Nephron progenitor cell (in vitro differentiated cells): Measurements from ENCODE around the gene PIK3R2.

Source experiments
- DNase-seq: peaks from one replicate; pipeline ENCODE4 v3.0.0; 2021
- H3K27ac Mint-ChIP-seq: 2 replicates; pipeline ENCODE4 v1.8.0; 2021; ENCODE audit warnings: mild to moderate bottlenecking, moderate library complexity, mixed read lengths
- H3K27me3 Mint-ChIP-seq: 2 replicates; pipeline ENCODE4 v1.8.0; 2021; ENCODE audit warnings: mild to moderate bottlenecking, low read depth, mixed read lengths; ENCODE audit not compliant: poor library complexity
- H3K36me3 Mint-ChIP-seq: 2 replicates; pipeline ENCODE4 v1.8.0; 2021; ENCODE audit warnings: low read depth, mixed read lengths
- H3K4me1 Mint-ChIP-seq: 2 replicates; pipeline ENCODE4 v1.8.0; 2021; ENCODE audit warnings: mixed read lengths
- H3K4me3 Mint-ChIP-seq: 2 replicates; pipeline ENCODE4 v1.8.0; 2021; ENCODE audit warnings: mild to moderate bottlenecking, moderate library complexity, mixed read lengths
- H3K9me3 Mint-ChIP-seq: 2 replicates; pipeline ENCODE4 v1.8.0; 2021; ENCODE audit warnings: mild to moderate bottlenecking, moderate library complexity, mixed read lengths
- CTCF ChIP-seq: fragments of 200-600 bp; sonication (generic); IDR thresholded peaks from 2 replicates; pipeline ENCODE4 v1.5.0; 2021; ENCODE audit warnings: antibody characterized with exemption

Gene PIK3R2

GRCh38 chr19:18161636-18162002, 8.7 kb downstream of the PIK3R2 start:
- Mint-ChIP-seq H3K4me3 (peak overlapping the region; percentile 49), H3K9me3 (no peaks in the 10 kb centered on the region), H3K36me3 (peaks cover 27% of the 10 kb centered on the region), H3K4me1 (peaks cover 22% of the 10 kb centered on the region), H3K27ac (no peak overlapping the region), H3K27me3 (no peaks in the 10 kb centered on the region)
- DNase-seq: no peak
- TF ChIP-seq CTCF: no peak

- no peak for DNase-seq
- H3K27me3 Mint-ChIP-seq: no peaks in the 10 kb centered on the region
- H3K9me3 Mint-ChIP-seq: no peaks in the 10 kb centered on the region
- H3K36me3 Mint-ChIP-seq: peaks cover 45% of the 10 kb centered on the region
- peaks cover 11% of the 10 kb centered on the region for H3K4me1 Mint-ChIP-seq
- TF ChIP-seq CTCF: no peak
- H3K4me3 Mint-ChIP-seq: no peak overlapping the region
- no peak overlapping the region for H3K27ac Mint-ChIP-seq
These were observed 11.1 kb downstream of the PIK3R2 start for GRCh38 chr19:18164072-18164471.

GRCh38 chr19:18165794-18166544, 13.0 kb downstream of the PIK3R2 start:
- Mint-ChIP-seq H3K4me1 (peaks cover 9% of the 10 kb centered on the region), H3K36me3 (peaks cover 54% of the 10 kb centered on the region), H3K4me3 (no peak overlapping the region), H3K27me3 (peaks cover 3% of the 10 kb centered on the region), H3K27ac (no peak overlapping the region), H3K9me3 (no peaks in the 10 kb centered on the region)
- no peak for TF ChIP-seq CTCF
- no peak for DNase-seq

GRCh38 chr19:18167011-18167410, 14.0 kb downstream of the PIK3R2 start:
- Mint-ChIP-seq H3K4me1 (peaks cover 5% of the 10 kb centered on the region), H3K4me3 (no peak overlapping the region), H3K36me3 (peaks cover 63% of the 10 kb centered on the region), H3K27ac (no peak overlapping the region), H3K27me3 (peaks cover 3% of the 10 kb centered on the region), H3K9me3 (no peaks in the 10 kb centered on the region)
- TF ChIP-seq CTCF: no peak
- DNase-seq: no peak

GRCh38 chr19:18167975-18168645, 15.1 kb downstream of the PIK3R2 start:
- H3K27me3 Mint-ChIP-seq: peaks cover 7% of the 10 kb centered on the region
- TF ChIP-seq CTCF: peak; percentile 67
- H3K27ac Mint-ChIP-seq: no peak overlapping the region
- H3K4me3 Mint-ChIP-seq: no peak overlapping the region
- no peaks in the 10 kb centered on the region for H3K9me3 Mint-ChIP-seq
- H3K36me3 Mint-ChIP-seq: peaks cover 61% of the 10 kb centered on the region
- peak; percentile 68 for DNase-seq
- H3K4me1 Mint-ChIP-seq: peaks cover 5% of the 10 kb centered on the region
